ENCODE measurements around the gene CISTR.

GRCh38 chr12:53719649-53720048 is 32.1 kb downstream of the CISTR start:
- TF ChIP-seq POLR2AphosphoS5 (IDR thresholded peaks at IDR 0.05; ENCODE audit: insufficient read depth, low read depth, low read length) (no peak), CTCF (IDR thresholded peaks at IDR 0.05; ENCODE audit: extremely low read depth in 1 of 2, insufficient read depth in 1 of 2, low read depth in 1 of 2, low read length in 2 of 2) (no peak)

Data from endothelial cell of umbilical vein (primary cell).